AG09319 (cell line): ENCODE data around the gene PAIP1.
"Not testable (repeated sequence)": the region's sequence is repeated elsewhere in the genome, so short reads cannot be mapped to it uniquely, and the experiment has no call there.

Experiments
- DNase-seq: peaks from one replicate; pipeline ENCODE4 v3.0.0-alpha.2; 2010; ENCODE audit warnings: low read depth; ENCODE audit errors: extremely low read depth
- CTCF ChIP-seq: IDR thresholded peaks from 2 replicates; pipeline ENCODE4 v1.5.1; 2011; ENCODE audit warnings: low read depth, mild to moderate bottlenecking, inconsistent platforms, low read length, moderate library complexity

The PAIP1 gene

DNA sequence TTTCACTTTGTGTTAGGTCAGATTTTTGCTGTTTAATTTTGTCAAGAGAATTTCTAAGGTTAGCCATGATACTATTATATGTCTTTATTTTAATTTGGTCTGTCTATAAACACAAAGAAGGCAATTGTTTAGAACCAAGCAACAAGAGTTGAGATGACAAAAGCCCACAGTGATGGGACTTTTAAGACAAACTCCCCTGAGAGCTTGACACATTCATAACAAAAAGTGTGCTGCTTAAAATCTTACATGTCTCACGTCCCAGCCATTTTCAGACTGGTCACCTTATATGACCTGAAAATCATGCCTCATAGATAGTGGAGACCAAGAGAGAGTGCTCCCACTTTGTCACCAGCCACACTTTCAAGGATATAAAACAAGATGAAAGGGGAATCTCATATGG, 24.5 kb upstream of the PAIP1 start:
- DNase-seq: no peak
- TF ChIP-seq CTCF: no peak

GRCh38 chr5:43580402-43581210, 23.7 kb upstream of the PAIP1 start:
- DNase-seq: not testable (repeated sequence)

GRCh38 chr5:43573058-43573457, 16.2 kb upstream of the PAIP1 start:
- DNase-seq: peak; percentile 53
- TF ChIP-seq CTCF: no peak

DNA sequence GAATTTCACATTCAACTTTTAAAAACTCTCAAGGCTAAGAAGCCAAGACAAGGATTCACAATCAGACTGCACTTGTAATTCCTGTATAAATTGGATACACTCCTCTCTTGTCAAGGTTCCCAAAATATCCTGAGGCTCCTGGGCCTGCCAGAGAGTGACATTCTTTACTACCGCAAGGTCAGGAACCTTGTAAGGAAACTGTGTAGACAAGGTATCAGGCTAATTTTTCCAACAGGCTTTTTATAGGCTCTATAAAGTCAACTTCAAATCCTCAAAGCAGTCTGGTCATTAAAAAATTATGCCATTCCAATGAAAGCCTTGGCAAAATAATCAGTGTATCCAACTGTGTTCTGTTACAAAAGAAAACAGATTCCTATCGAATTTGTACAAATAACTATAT, 15.5 kb upstream of the PAIP1 start:
- no peak for TF ChIP-seq CTCF
- DNase-seq: no peak

DNA sequence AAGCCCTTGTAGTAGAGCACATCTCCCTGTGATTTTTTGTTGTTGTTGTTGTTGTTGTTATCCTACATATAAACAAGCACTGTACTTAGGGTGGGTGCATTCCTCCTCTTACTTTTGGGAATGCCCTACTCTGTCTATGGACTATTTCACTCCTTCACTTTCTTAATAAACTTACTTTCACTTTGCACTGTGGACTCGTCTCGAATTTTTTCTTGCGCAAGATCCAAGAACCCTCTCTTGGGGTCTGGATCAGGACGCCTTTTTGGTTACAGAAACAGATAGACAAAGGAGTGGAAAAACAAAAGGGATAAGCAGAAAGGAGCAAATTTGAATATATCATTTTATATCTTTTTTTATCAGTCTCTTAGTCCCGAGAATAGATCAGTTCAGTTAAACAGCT, 14.4 kb upstream of the PAIP1 start:
- no peak for DNase-seq
- no peak for TF ChIP-seq CTCF

DNA sequence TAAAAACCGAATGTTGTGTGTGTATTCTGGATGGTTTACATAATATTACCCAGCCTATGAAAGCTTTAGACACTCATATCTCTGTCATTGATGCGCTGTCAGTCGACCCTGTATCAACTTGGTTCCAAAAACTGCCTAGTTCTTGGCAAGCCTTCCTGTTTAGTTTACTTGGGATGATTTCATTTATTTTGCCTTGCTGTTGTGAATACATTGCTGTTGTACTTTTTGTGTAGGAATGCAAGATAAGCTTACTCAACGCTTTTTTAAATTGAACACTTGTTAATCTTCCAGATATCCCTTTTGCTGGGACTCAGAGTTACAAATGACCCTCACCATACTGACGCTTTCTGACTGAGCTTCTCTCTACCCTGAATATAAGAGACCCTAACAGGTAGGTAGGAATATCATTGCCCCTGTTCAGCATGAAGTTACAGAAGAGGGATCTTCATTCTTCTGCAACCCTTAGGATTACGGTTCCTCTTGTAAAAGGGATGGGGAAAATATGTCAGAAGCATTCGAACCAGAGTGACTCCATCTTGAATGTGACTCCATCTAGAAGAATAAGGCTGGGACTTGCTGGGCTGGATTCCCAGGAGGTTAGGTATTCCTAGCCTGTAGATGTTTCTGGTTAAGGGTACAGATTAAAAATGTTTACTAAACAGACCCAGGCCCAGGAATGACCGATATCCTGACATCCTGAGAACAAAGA, 13.7 kb upstream of the PAIP1 start:
- TF ChIP-seq CTCF: no peak
- DNase-seq: no peak

GRCh38 chr5:43569236-43569746, 12.4 kb upstream of the PAIP1 start:
- no peak for DNase-seq
- TF ChIP-seq CTCF: no peak
